Keratinocyte (primary cell): ENCODE data around the gene UNKL. TPM values are rescaled to one million over a fixed set of nuclear protein-coding genes. Genes with fewer than 3 reads are reported as not detected.

ENCODE experiments used
- DNase-seq: peaks from one replicate; pipeline ENCODE4 v3.0.0-alpha.2; 2011; ENCODE audit warnings: low read depth, missing footprints, low spot score
- FAIRE-seq: peaks from 2 replicates; lab custom pipeline; 2011; peaks lifted over from hg19 to GRCh38; lab: Jason Lieb, UNC
- H2AFZ ChIP-seq: 2 replicates; pipeline ENCODE4 v1.6.0; 2012; ENCODE audit warnings: low read length, control low read depth, inconsistent platforms; ENCODE audit not compliant: control insufficient read depth
- H3K27ac ChIP-seq: 2 replicates; pipeline ENCODE4 v1.5.1; 2011; ENCODE audit warnings: low read length; ENCODE audit not compliant: control insufficient read depth, insufficient read depth
- H3K27me3 ChIP-seq: 3 replicates; pipeline ENCODE4 v1.6.0; 2011; ENCODE audit warnings: low read length; ENCODE audit not compliant: control insufficient read depth, insufficient read depth; ENCODE audit errors: extremely low read depth
- H3K36me3 ChIP-seq, 2 experiments: 2 replicates in 1 of 2; 3 replicates in 1 of 2; pipeline ENCODE4 v1.5.1; 2011; ENCODE audit warnings: low read length in 2 of 2, mild to moderate bottlenecking in 1 of 2; ENCODE audit not compliant: control insufficient read depth in 2 of 2, insufficient read depth in 2 of 2; ENCODE audit errors: extremely low read depth in 1 of 2
- H3K4me1 ChIP-seq: 3 replicates; pipeline ENCODE4 v1.5.1; 2011; ENCODE audit warnings: low read length; ENCODE audit not compliant: control insufficient read depth, insufficient read depth; ENCODE audit errors: extremely low read depth
- H3K4me2 ChIP-seq: 3 replicates; pipeline ENCODE4 v1.6.0; 2011; ENCODE audit warnings: low read depth, low read length; ENCODE audit not compliant: control insufficient read depth, insufficient read depth; ENCODE audit errors: extremely low read depth
- H3K4me3 ChIP-seq, 3 experiments: fragments of 200-600 bp in 1 of 3; sonication (generic) in 1 of 3; 2 replicates in 2 of 3; 3 replicates in 1 of 3; pipeline ENCODE4 v1.5.1; 2011 to 2016; ENCODE audit warnings: low read length in 3 of 3, mild to moderate bottlenecking in 3 of 3, control low read depth in 2 of 3, inconsistent platforms in 1 of 3, low read depth in 1 of 3, mixed read lengths in 1 of 3, mixed run types in 1 of 3, moderate library complexity in 1 of 3; ENCODE audit not compliant: control insufficient read depth in 2 of 3, insufficient read depth in 2 of 3; ENCODE audit errors: extremely low read depth in 1 of 3
- H3K79me2 ChIP-seq: 2 replicates; pipeline ENCODE4 v1.6.0; 2012; ENCODE audit warnings: low read length; ENCODE audit not compliant: control insufficient read depth, insufficient read depth
- H3K9ac ChIP-seq: 3 replicates; pipeline ENCODE4 v1.6.0; 2011; ENCODE audit warnings: low read length; ENCODE audit not compliant: control insufficient read depth, insufficient read depth; ENCODE audit errors: extremely low read depth
- H3K9me1 ChIP-seq: 3 replicates; pipeline ENCODE4 v1.6.0; 2011; ENCODE audit warnings: low read length; ENCODE audit not compliant: control insufficient read depth, insufficient read depth; ENCODE audit errors: extremely low read depth
- H3K9me3 ChIP-seq: 2 replicates; pipeline ENCODE4 v1.5.1; 2012; ENCODE audit warnings: low read depth, low read length; ENCODE audit not compliant: control insufficient read depth
- H4K20me1 ChIP-seq: 3 replicates; pipeline ENCODE4 v1.6.0; 2011; ENCODE audit warnings: low read length; ENCODE audit not compliant: control insufficient read depth, insufficient read depth; ENCODE audit errors: extremely low read depth
- EZH2 ChIP-seq: IDR thresholded peaks from one replicate; pipeline ENCODE4 v1.6.1; 2012; ENCODE audit warnings: inconsistent platforms, mild to moderate bottlenecking, low read length, moderate library complexity
- dilution Hi-C: fragments of 300-500 bp; cut with MboI; formaldehyde crosslinking; loops from one replicate; pipeline ENCODE4 v1.7.0; 2020; ENCODE audit warnings: low sequenced_read_pairs; ENCODE audit not compliant: extremely low pct_ligation_motif_present
- polyA plus RNA-seq, 5 experiments: library from polyadenylated mRNA; depleted of rRNA in 3 of 5; stranded (reverse) in 3 of 5; stranded (forward) in 1 of 5; unstranded in 1 of 5; fragments of >200 nt; gene quantifications; 1 replicate in 1 of 5; 2 replicates in 3 of 5; 3 replicates in 1 of 5; pipeline versions ENCODE4 v1.2.1 to v1.2.3, GENCODE V29; 2011 to 2012; ENCODE audit warnings: missing spikeins in 2 of 5, low read depth in 1 of 5, low replicate concordance in 1 of 5
- TF ChIP-seq, protein P1 (sequence below), 3 experiments: IDR thresholded peaks in 1 of 3; conservative IDR thresholded peaks in 1 of 3; optimal IDR thresholded peaks in 1 of 3; 2 replicates in 2 of 3; 3 replicates in 1 of 3; pipeline versions ENCODE3 to v1.5.1; 2011; ENCODE audit warnings: low read length in 3 of 3, mild to moderate bottlenecking in 3 of 3, moderate library complexity in 2 of 3, control low read depth in 1 of 3, inconsistent platforms in 1 of 3; ENCODE audit not compliant: insufficient read depth in 2 of 3; ENCODE audit errors: extremely low read depth in 1 of 3

UNKL gene
- polyA plus RNA-seq, 1 donor (not counting 4 experiments of a cell fraction or from before 2014, with no cell fraction given) = 2.3 TPM

DNA sequence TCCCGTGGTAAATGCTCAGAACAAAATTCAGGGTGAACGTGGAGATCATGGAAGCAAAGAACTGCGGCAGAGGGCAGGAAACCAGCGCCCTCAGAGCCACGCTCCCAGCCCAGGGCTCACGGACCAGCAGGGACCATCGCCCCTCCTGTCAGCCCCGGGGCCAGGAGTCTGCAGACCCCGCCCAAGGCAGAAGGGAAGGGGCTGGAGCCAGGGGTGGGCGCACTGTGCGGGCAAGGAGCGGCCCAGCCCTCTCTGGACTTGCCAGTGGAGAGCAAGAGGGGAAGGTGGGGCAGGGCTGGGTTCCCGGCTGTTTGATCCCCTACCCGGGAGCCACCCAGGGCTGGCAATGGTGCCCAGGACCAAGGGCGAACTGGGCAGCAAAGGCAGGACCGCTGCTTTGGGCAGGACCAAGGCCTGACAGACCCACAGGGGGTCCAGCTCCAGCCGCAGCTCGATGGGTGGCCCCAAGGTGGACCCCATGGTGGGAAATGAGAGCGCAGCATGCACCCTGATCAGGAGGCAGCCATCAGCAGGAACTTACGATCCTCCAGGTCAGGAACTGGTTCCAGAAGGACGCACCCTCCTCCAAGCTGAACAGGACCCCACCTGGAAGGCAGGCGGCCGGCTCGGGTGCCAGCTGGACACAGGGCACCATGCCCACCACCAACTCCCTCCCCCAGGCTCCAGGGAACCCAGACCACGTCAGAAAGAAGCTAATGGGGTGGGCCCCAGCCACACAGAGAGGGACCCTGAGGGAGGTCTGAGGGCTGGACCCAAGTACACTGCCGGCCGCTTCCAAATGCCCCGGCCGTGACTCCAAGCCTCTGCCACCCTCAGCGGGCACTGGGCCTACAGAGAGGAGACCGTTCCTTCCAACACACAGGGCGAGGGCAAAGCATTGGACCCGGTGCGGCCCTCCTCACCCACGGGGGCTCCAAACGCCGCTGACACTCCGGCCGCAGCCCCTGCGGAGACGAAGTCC is 41.0 kb upstream of the UNKL start:
- no peak for FAIRE-seq
- Histone ChIP-seq H3K79me2 (no peaks in the 10 kb centered on the region), H4K20me1 (no peaks in the 10 kb centered on the region), H3K4me1 (no peaks in the 10 kb centered on the region), H3K36me3 (peaks cover 0 to 36% of the 10 kb centered on the region in 2 experiments), H3K9me3 (no peaks in the 10 kb centered on the region), H3K4me2 (no peak overlapping the region), H3K9me1 (no peaks in the 10 kb centered on the region), H3K27me3 (no peaks in the 10 kb centered on the region), H3K9ac (no peak overlapping the region), H3K4me3 (no peak overlapping the region), H3K27ac (no peak overlapping the region), H2AFZ (no peak overlapping the region)
- no peak for DNase-seq
- TF ChIP-seq, protein P1, sequence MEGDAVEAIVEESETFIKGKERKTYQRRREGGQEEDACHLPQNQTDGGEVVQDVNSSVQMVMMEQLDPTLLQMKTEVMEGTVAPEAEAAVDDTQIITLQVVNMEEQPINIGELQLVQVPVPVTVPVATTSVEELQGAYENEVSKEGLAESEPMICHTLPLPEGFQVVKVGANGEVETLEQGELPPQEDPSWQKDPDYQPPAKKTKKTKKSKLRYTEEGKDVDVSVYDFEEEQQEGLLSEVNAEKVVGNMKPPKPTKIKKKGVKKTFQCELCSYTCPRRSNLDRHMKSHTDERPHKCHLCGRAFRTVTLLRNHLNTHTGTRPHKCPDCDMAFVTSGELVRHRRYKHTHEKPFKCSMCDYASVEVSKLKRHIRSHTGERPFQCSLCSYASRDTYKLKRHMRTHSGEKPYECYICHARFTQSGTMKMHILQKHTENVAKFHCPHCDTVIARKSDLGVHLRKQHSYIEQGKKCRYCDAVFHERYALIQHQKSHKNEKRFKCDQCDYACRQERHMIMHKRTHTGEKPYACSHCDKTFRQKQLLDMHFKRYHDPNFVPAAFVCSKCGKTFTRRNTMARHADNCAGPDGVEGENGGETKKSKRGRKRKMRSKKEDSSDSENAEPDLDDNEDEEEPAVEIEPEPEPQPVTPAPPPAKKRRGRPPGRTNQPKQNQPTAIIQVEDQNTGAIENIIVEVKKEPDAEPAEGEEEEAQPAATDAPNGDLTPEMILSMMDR (optimal IDR thresholded peaks at IDR 0.05 in 1 of 3, IDR thresholded peaks at IDR 0.05 in 1 of 3, conservative IDR thresholded peaks at IDR 0.05 in 1 of 3; ENCODE audit: extremely low read depth in 1 of 3, insufficient read depth in 2 of 3, low read length in 3 of 3) = no peak
- no peak for TF ChIP-seq EZH2
- dilution Hi-C loops = no loop called here

DNA sequence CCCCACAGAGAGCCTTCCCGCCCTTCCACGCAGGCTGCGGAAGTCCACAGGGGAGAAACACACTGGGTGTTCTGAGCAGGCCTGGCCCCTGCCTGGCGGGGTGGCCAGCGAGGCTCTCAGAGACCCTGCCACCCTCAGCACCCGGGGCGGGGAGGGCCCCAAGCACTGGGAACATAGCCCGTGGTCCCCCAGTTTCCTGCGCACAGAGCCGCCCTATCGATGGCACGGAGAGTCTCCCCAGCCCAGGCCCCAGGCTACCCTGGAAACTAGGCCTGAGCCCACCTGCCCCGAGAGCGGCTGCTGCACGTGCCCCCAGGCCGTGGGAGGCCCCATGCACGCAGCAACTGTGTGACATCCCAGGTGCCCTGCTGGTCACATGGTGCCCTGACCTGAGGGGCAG is 40.1 kb upstream of the UNKL start:
- Histone ChIP-seq H3K4me2 (no peak overlapping the region), H3K79me2 (no peaks in the 10 kb centered on the region), H3K27ac (no peak overlapping the region), H3K9me1 (no peaks in the 10 kb centered on the region), H3K27me3 (no peaks in the 10 kb centered on the region), H2AFZ (no peak overlapping the region), H3K4me1 (no peaks in the 10 kb centered on the region), H3K4me3 (no peak overlapping the region), H3K9ac (no peak overlapping the region), H4K20me1 (no peaks in the 10 kb centered on the region), H3K36me3 (peaks cover 0 to 31% of the 10 kb centered on the region in 2 experiments), H3K9me3 (no peaks in the 10 kb centered on the region)
- dilution Hi-C loops = no loop called here
- TF ChIP-seq, protein P1 (optimal IDR thresholded peaks at IDR 0.05 in 1 of 3, IDR thresholded peaks at IDR 0.05 in 1 of 3, conservative IDR thresholded peaks at IDR 0.05 in 1 of 3; ENCODE audit: extremely low read depth in 1 of 3, insufficient read depth in 2 of 3, low read length in 3 of 3) = no peak
- TF ChIP-seq EZH2 = no peak
- DNase-seq (no peak), FAIRE-seq (no peak)
